Breast epithelium (tissue), 4 donors: ENCODE measurements around the gene AHRR. TPM values are rescaled to one million over a fixed set of nuclear protein-coding genes. Genes with fewer than 3 reads are reported as not detected.
A peak's percentile ranks its signal among the peaks of the same experiment; 100 is the strongest.

Source experiments
- DNase-seq, 2 donors: peaks; one replicate each; pipeline ENCODE4 v3.0.0-alpha.2; 2019; ENCODE audit warnings: low spot score in 2 of 2
- H3K27ac ChIP-seq, 2 donors: fragments of 200-600 bp; sonication (generic) in 1 of 2; one replicate each; pipeline ENCODE4 v1.5.1; 2016 to 2019; ENCODE audit warnings: mild to moderate bottlenecking in 1 of 2
- H3K27me3 ChIP-seq, 2 donors: fragments of 200-600 bp; sonication (generic) in 1 of 2; one replicate each; pipeline versions ENCODE4 v1.5.1 to v1.6.0; 2017 to 2019; ENCODE audit warnings: control low read depth in 1 of 2, mild to moderate bottlenecking in 1 of 2
- H3K36me3 ChIP-seq: fragments of 200-600 bp; one replicate; pipeline ENCODE4 v1.5.1; 2019
- H3K4me1 ChIP-seq, 2 donors: fragments of 200-600 bp; sonication (generic); one replicate each; pipeline ENCODE4 v1.5.1; 2016 to 2019; ENCODE audit warnings: control low read depth in 1 of 2
- H3K4me3 ChIP-seq, 3 donors: fragments of 200-600 bp; sonication (generic); 1 replicate in 2 of 3; 2 replicates in 1 of 3; pipeline ENCODE4 v1.5.1; 2016 to 2019; ENCODE audit warnings: mild to moderate bottlenecking in 3 of 3, moderate library complexity in 2 of 3
- H3K9me3 ChIP-seq, 2 donors: fragments of 200-600 bp; sonication (generic) in 1 of 2; one replicate each; pipeline ENCODE4 v1.5.1; 2016 to 2019; ENCODE audit warnings: control low read depth in 1 of 2
- POLR2A ChIP-seq: fragments of 450-650 bp; IDR thresholded peaks from one replicate; pipeline ENCODE4 v1.6.1; 2016; ENCODE audit warnings: antibody characterized with exemption, mild to moderate bottlenecking, moderate library complexity
- POLR2AphosphoS5 ChIP-seq, 3 donors: sonication (generic); formaldehyde crosslinking; IDR thresholded peaks; one replicate each; pipeline ENCODE4 v1.6.1; 2017; ENCODE audit warnings: antibody characterized with exemption in 3 of 3
- intact Hi-C: fragments of 100-400 bp; cut with DNase I; formaldehyde crosslinking; loops from one replicate; pipeline ENCODE4 v1.15.1; 2023; ENCODE audit warnings: low total_unique reads
- total RNA-seq, 3 donors: library from RNA; depleted of rRNA; stranded (reverse); fragments of >200 nt; gene quantifications; one replicate each; pipeline ENCODE4 v1.1.0, GENCODE V29; 2016
- TF ChIP-seq, protein P1 (sequence below), 3 donors: fragments of 450-650 bp; IDR thresholded peaks; one replicate each; pipeline ENCODE4 v1.5.1; 2016 to 2017; ENCODE audit warnings: antibody characterized with exemption in 3 of 3, mild to moderate bottlenecking in 3 of 3, moderate library complexity in 3 of 3

Gene AHRR
- total RNA-seq, 3 donors from 2014 or later: 0.88 to 0.98 TPM; not detected in 1

DNA sequence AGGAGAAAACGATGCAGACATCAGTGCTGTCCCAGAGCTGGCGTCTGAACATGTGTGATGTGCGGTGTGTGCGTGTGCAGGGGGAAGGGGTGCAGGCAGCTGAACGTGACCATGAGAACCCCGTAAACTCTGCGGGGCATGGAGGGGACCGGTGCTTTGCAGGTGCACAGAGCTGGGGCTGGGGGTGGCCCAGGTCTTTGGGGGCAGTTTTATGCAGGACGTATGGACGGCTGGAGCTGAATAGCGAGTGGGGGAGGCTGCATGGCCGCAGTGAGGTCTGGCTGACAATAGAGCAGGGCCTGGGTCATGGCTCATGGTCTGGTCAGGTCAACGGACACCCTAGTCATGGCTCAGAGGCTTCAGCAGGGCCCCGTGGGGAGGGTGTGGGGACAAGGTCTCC, 118.1 kb downstream of the AHRR start:
- Histone ChIP-seq H3K4me1 (peaks cover 0 to 6% of the 10 kb centered on the region in 2 donors), H3K4me3 (no peak overlapping the region), H3K36me3 (no peaks in the 10 kb centered on the region), H3K27me3 (no peaks in the 10 kb centered on the region), H3K9me3 (no peaks in the 10 kb centered on the region), H3K27ac (no peak overlapping the region)
- no peak for DNase-seq
- intact Hi-C loops: no loop called here
- no peak for TF ChIP-seq POLR2A
- TF ChIP-seq POLR2AphosphoS5 (IDR thresholded peaks at IDR 0.05): no peak
- TF ChIP-seq, protein P1, sequence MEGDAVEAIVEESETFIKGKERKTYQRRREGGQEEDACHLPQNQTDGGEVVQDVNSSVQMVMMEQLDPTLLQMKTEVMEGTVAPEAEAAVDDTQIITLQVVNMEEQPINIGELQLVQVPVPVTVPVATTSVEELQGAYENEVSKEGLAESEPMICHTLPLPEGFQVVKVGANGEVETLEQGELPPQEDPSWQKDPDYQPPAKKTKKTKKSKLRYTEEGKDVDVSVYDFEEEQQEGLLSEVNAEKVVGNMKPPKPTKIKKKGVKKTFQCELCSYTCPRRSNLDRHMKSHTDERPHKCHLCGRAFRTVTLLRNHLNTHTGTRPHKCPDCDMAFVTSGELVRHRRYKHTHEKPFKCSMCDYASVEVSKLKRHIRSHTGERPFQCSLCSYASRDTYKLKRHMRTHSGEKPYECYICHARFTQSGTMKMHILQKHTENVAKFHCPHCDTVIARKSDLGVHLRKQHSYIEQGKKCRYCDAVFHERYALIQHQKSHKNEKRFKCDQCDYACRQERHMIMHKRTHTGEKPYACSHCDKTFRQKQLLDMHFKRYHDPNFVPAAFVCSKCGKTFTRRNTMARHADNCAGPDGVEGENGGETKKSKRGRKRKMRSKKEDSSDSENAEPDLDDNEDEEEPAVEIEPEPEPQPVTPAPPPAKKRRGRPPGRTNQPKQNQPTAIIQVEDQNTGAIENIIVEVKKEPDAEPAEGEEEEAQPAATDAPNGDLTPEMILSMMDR (IDR thresholded peaks at IDR 0.05): no peak

DNA sequence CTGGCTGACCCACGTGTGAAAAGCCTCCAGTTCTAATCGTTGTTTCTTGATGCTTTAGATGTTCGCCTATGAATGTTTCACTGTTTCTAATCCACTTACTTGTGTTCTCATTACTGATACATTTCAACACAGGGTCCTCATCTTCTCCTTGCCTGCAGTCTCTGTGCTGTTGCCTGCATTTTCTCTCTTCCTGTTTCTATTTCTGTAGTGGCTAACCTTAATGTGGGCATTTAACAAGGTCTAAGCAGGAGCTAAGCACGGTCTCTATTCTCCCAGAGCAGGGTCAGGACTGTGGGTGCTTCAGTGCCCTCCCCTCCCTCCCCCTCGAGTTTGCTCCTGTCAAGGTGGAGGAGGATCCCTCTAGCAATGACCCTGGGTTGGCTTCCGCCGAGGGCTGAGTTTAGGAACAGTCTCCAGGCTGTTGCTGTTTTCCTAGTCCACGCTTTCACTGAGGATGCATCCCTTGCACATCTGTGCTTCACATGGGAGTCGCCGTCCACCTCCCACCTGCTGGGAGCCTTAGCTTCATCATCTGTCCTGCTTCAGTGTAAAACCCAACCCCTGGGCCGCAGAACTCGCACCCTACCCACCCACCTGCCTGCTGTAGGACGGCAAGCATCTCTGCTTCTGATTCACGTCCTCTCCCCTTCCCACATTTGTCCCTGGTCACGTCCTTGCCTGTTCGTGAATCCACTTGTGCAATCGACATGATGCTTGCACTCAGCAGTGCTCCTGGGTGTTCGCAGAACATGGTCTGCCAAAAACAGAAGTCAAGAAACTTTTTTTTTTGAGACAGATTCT, 119.1 kb downstream of the AHRR start:
- no peak for DNase-seq
- H3K4me1 ChIP-seq: peaks cover 0 to 6% of the 10 kb centered on the region in 2 donors
- H3K9me3 ChIP-seq: no peaks in the 10 kb centered on the region
- no peak for TF ChIP-seq POLR2A
- no peak for TF ChIP-seq POLR2AphosphoS5 (IDR thresholded peaks at IDR 0.05)
- TF ChIP-seq, protein P1 (IDR thresholded peaks at IDR 0.05): no peak
- no peaks in the 10 kb centered on the region for H3K27me3 ChIP-seq
- no peak overlapping the region for H3K27ac ChIP-seq
- intact Hi-C loops: no loop called here
- no peaks in the 10 kb centered on the region for H3K36me3 ChIP-seq
- no peak overlapping the region for H3K4me3 ChIP-seq

DNA sequence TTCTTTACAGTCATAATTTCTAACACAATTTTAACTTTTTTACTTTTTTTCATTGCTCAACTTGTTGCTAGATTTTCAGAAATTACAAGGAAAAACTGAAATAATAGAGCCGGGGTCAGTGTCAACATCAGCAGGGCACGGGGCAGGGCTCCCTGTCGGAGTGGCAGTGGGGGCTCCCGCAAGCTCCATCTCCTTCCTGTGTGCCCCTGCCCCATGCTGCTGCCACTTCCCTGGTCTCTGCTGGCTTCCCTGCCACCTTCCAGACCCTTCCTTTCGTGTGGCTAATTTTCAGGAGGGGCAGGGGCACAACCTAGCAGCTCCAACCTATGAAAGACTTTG, 120.5 kb downstream of the AHRR start:
- no peak overlapping the region for H3K27ac ChIP-seq
- peaks cover 0 to 6% of the 10 kb centered on the region in 2 donors for H3K4me1 ChIP-seq
- no peak for DNase-seq
- no peaks in the 10 kb centered on the region for H3K36me3 ChIP-seq
- peak overlapping the region; percentile 85 to 99 (median 95) for H3K4me3 ChIP-seq
- intact Hi-C loops: no loop called here
- H3K27me3 ChIP-seq: no peaks in the 10 kb centered on the region
- no peaks in the 10 kb centered on the region for H3K9me3 ChIP-seq
- TF ChIP-seq POLR2A: no peak
- TF ChIP-seq, protein P1 (IDR thresholded peaks at IDR 0.05): no peak
- no peak for TF ChIP-seq POLR2AphosphoS5 (IDR thresholded peaks at IDR 0.05)

DNA sequence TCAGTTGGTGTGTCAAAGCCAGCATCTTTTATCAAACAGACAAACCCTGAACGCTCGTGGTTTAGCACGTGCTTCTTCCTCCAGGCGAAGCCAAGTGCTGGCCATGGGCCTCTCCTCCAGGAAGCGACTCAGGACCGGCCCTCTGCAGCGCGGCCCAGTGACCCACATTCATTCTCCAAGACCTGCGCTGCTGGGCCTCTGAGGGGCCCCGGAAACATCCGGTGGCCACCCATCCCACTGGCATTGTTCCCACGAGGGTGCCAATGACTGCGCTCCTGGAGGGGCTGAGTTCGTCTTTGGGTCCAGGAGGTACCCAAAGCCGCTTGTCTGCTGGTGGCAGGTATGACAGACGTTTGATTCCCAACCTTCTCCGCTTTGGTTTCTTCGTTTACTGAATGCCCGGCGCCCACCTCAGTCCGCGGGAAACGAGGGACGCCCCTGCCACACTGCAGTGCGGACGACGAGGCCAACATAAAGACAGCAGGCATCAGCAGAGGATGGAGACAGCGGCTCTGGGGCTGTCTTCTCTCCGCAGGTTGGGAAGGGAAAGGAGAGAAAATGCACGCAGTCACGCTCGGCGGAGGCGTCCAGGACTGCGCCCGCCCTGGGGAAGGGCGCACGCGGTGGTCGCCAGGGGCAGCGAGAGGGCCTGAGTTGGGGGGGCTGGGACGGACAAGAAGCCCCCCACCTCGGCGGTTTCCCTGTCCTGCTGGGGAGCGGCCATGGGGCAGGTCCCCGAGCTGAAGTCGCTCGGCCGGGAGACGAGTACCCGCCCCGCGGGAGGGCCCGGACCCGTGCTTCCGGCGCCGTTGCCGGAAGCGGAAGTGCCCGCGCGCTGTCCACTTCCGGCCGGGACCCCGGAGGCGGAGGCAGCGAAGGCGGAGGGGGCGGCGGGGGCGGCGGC, 121.1 kb downstream of the AHRR start, which contains the start of gene EXOC3:
EXOC3 (plus strand) TSS at position 842 of the 904 bp plus-strand sequence. CDS start 3,030 bp downstream, outside the sequence.
- peak in 1 of 2 donors; percentile 45 for DNase-seq
- Histone ChIP-seq H3K9me3 (no peaks in the 10 kb centered on the region), H3K4me1 (peaks cover 0 to 6% of the 10 kb centered on the region in 2 donors), H3K36me3 (no peaks in the 10 kb centered on the region), H3K27me3 (no peaks in the 10 kb centered on the region), H3K27ac (peak within 1 kb of the TSS; percentile 79 to 95), H3K4me3 (peak within 1 kb of the TSS; percentile 85 to 99 (median 95))
- TF ChIP-seq POLR2A (peak; percentile 44), POLR2AphosphoS5 (IDR thresholded peaks at IDR 0.05) (peak; percentile 62 to 77 (median 65))
- TF ChIP-seq, protein P1 (IDR thresholded peaks at IDR 0.05): no peak
- intact Hi-C loops: no loop called here
